Parathyroid adenoma (tissue), 2 donors: ENCODE data around the gene GJD4.

Experiments used
- H2AFZ ChIP-seq: fragments of 300-600 bp; sonication (generic); one replicate; pipeline ENCODE4 v1.7.0; 2017; ENCODE audit warnings: antibody characterized with exemption, mild to moderate bottlenecking
- H3K27ac ChIP-seq: fragments of 300-600 bp; sonication (generic); one replicate; pipeline ENCODE4 v1.7.0; 2017
- H3K27me3 ChIP-seq: fragments of 300-600 bp; sonication (generic); one replicate; pipeline ENCODE4 v1.7.0; 2017; ENCODE audit warnings: low read length; ENCODE audit not compliant: control insufficient read depth, insufficient read depth
- H3K36me3 ChIP-seq: fragments of 300-600 bp; sonication (generic); one replicate; pipeline ENCODE4 v1.7.0; 2017; ENCODE audit warnings: low read length; ENCODE audit not compliant: control insufficient read depth, insufficient read depth
- H3K4me1 ChIP-seq: fragments of 300-600 bp; sonication (generic); one replicate; pipeline ENCODE4 v1.7.0; 2017; ENCODE audit warnings: control low read depth
- H3K4me2 ChIP-seq: fragments of 300-600 bp; sonication (generic); one replicate; pipeline ENCODE4 v1.7.0; 2017; ENCODE audit warnings: low read length
- H3K4me3 ChIP-seq: fragments of 300-600 bp; sonication (generic); one replicate; pipeline ENCODE4 v1.7.0; 2017; ENCODE audit warnings: low read depth, low read length
- H3K79me2 ChIP-seq: fragments of 300-600 bp; sonication (generic); one replicate; pipeline ENCODE4 v1.7.0; 2017; ENCODE audit warnings: control low read depth
- H3K9ac ChIP-seq: fragments of 300-600 bp; sonication (generic); one replicate; pipeline ENCODE4 v1.7.0; 2017; ENCODE audit warnings: mild to moderate bottlenecking
- H3K9me3 ChIP-seq: fragments of 300-600 bp; sonication (generic); one replicate; pipeline ENCODE4 v1.7.0; 2017; ENCODE audit warnings: low read length; ENCODE audit not compliant: control insufficient read depth
- TF ChIP-seq, protein P1 (sequence below): fragments of 300-600 bp; sonication (generic); IDR thresholded peaks from one replicate; pipeline ENCODE4 v1.7.0; 2017; ENCODE audit warnings: antibody characterized with exemption, mild to moderate bottlenecking
- donor health status: primary hyperparathyroidism.

GJD4 gene

DNA sequence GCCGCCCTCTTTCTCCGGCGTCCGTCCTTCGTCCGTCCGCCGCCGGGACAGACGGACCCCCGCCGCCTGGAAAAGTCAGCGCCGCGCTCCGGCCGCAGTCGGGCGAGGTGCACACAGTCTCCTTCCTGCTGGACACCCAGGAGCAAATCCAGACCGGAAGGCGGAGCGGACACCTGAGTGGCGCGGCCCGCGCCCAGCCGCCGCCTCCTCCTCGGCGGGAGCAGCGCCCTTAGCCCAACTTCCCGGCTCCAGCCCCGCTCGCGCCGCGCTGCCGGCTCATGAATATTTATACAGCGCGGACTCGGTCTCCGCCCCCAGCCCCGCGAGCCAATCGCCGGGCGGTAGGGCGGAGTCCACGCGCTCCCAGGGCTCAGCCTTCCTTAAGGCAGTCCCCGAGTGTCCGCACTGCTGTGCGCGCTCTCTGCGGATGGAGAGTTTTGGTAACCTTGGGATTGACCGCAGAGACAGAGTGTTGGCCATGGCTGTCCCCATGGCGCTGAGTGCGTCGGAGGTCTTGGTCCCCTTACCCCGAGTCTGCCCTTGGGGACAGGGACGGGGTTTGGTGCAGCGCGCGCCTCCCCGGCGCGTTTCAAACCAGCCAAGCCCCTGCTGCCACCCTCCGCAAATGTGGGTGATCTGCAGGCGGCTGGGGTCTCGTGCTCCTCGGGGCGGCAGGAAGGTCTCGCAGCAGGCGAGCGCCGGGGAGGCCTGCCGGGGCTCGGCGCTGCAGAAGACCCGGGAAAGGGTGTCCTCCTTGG is 37.1 kb downstream of the GJD4 start, which contains the start of gene FZD8:
Gene FZD8, minus strand, starts transcription at position 262 of the 758 bp plus-strand sequence. CDS start 867 bp downstream, outside the sequence.
- H3K27me3 ChIP-seq: no peaks in the 10 kb centered on the region
- peak within 1 kb of the TSS; percentile 52 for H3K4me3 ChIP-seq
- H3K27ac ChIP-seq: peak within 1 kb of the TSS; percentile 73
- TF ChIP-seq, protein P1, sequence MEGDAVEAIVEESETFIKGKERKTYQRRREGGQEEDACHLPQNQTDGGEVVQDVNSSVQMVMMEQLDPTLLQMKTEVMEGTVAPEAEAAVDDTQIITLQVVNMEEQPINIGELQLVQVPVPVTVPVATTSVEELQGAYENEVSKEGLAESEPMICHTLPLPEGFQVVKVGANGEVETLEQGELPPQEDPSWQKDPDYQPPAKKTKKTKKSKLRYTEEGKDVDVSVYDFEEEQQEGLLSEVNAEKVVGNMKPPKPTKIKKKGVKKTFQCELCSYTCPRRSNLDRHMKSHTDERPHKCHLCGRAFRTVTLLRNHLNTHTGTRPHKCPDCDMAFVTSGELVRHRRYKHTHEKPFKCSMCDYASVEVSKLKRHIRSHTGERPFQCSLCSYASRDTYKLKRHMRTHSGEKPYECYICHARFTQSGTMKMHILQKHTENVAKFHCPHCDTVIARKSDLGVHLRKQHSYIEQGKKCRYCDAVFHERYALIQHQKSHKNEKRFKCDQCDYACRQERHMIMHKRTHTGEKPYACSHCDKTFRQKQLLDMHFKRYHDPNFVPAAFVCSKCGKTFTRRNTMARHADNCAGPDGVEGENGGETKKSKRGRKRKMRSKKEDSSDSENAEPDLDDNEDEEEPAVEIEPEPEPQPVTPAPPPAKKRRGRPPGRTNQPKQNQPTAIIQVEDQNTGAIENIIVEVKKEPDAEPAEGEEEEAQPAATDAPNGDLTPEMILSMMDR: no peak
- peak within 1 kb of the TSS; percentile 5 for H3K9ac ChIP-seq
- no peaks in the 10 kb centered on the region for H3K79me2 ChIP-seq
- H2AFZ ChIP-seq: peak within 1 kb of the TSS; percentile 78
- H3K36me3 ChIP-seq: no peaks in the 10 kb centered on the region
- peak within 1 kb of the TSS; percentile 61 for H3K4me2 ChIP-seq
- H3K9me3 ChIP-seq: no peaks in the 10 kb centered on the region
- peaks cover 4% of the 10 kb centered on the region for H3K4me1 ChIP-seq

DNA sequence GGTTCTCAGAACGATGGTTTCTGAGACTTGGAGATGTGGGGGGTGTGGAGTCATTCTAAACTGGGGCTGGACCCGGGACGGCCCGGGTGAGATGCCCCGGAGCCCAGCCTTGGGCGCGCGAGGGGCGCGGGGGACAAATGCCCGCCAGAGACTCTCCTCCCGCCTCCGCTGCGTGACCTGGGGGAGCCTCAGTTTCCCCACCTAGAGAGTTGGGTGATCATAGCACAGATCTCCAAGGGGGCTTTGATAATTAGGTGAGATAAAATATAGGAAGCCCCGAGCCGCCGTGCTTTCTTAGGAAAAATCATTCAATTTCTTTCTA is 37.6 kb downstream of the GJD4 start:
- peak overlapping the region; percentile 78 for H2AFZ ChIP-seq
- peak overlapping the region; percentile 52 for H3K4me3 ChIP-seq
- no peak overlapping the region for H3K9ac ChIP-seq
- H3K36me3 ChIP-seq: no peaks in the 10 kb centered on the region
- no peaks in the 10 kb centered on the region for H3K79me2 ChIP-seq
- peak overlapping the region; percentile 61 for H3K4me2 ChIP-seq
- H3K27ac ChIP-seq: peak overlapping the region; percentile 73
- peaks cover 4% of the 10 kb centered on the region for H3K4me1 ChIP-seq
- H3K9me3 ChIP-seq: no peaks in the 10 kb centered on the region
- TF ChIP-seq, protein P1: no peak
- H3K27me3 ChIP-seq: no peaks in the 10 kb centered on the region

DNA sequence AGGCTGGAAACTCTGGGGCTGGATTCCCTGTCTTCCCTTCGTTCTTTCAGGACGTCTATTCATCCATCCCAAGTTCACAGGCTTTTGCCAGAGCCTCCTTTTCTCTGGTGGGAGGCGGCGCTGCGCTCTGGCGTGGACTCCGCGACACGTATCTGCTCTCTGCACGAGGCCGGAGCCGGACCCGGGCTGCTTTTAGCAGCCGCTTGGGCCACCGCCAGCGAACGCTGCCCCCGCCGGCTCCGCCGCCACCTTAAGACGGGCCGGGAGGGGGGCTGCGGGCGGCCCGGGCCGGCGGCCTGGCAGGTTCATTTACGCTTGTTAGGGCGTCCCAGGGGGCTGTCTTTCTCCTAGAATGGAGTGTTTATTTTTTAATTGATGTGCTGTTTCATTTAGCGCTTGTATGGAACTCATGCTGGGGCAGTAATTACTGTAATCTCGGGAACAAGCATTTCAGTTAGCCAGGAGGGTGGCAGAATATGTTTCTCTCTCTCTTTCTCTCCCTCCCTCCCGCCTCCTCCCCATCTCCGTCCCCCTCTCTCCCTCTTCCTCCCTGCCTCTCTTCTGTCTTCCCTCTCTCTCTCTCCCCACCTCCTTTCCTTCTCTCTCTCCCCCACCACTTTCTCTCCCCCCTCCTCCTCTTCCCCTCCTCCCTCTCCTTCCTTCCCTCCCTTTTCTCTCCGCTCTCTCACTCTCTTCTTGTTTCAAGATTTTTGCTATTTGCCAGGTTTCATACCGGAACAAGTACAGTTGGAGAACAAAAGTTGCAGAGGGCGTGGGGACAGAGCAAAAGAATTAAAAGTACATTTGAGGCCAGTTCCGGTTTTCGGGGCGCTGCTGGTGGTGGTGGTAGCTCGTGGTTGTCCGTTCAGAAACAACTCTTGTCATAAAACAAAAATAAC is 38.3 kb downstream of the GJD4 start:
- Histone ChIP-seq H3K4me2 (peak overlapping the region; percentile 61), H3K27ac (peak overlapping the region; percentile 73), H3K79me2 (no peaks in the 10 kb centered on the region), H3K4me1 (peaks cover 4% of the 10 kb centered on the region), H3K36me3 (no peaks in the 10 kb centered on the region), H2AFZ (peak overlapping the region; percentile 78), H3K9me3 (no peaks in the 10 kb centered on the region), H3K9ac (no peak overlapping the region), H3K27me3 (no peaks in the 10 kb centered on the region), H3K4me3 (peak overlapping the region; percentile 52)
- TF ChIP-seq, protein P1: no peak

DNA sequence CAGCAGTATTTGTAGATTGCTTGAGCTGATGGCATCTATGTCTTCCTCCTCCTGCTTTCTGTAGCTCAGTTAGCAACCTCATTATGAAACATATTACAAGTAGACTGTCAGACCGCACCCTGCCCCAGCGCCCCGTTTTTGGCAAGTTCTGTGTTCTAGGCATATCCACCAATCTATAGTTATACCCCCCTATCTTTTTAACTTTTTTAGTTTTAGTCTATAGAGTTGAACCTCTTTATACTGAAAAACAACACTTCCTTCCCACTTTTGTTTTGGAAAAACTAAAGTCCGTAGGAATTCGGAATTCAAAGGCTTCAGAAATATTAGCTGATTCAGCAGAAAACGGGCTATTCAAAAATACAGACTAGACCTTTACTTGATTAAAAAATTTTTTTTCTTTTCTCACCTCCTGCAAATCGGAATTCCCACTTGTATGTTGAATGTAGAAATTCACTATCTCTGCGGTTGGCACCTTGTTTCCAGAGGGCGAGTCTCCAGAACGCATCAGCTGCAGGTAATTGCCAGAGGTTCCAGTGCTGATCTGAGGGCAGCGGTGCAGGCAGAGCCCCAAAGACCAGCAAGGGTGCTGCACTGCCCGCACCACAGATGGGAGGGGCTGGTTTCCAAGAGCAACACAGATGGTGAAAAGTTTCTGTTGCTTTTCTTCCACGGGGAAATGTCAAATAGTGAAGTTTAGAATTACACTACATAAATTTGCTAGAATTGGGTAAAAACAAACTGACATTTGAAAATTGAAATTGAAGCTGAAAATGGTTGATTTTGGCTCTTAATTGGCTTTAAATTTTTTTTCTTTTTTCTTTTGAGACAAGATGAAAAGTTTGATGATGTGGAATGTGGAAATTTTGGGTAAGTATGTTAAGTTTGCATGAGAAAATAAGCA is 39.2 kb downstream of the GJD4 start:
- Histone ChIP-seq H3K36me3 (no peaks in the 10 kb centered on the region), H3K9me3 (no peaks in the 10 kb centered on the region), H3K27ac (peak overlapping the region; percentile 73), H3K4me2 (peak overlapping the region; percentile 61), H3K9ac (no peak overlapping the region), H3K27me3 (no peaks in the 10 kb centered on the region), H3K79me2 (no peaks in the 10 kb centered on the region), H2AFZ (peak overlapping the region; percentile 78), H3K4me3 (peak overlapping the region; percentile 52), H3K4me1 (peaks cover 4% of the 10 kb centered on the region)
- TF ChIP-seq, protein P1: no peak
